Measurements from ENCODE around the gene ZNF408.
"Not testable (repeated sequence)": the region's sequence is repeated elsewhere in the genome, so short reads cannot be mapped to it uniquely, and the experiment has no call there.

ZNF408 gene

DNA sequence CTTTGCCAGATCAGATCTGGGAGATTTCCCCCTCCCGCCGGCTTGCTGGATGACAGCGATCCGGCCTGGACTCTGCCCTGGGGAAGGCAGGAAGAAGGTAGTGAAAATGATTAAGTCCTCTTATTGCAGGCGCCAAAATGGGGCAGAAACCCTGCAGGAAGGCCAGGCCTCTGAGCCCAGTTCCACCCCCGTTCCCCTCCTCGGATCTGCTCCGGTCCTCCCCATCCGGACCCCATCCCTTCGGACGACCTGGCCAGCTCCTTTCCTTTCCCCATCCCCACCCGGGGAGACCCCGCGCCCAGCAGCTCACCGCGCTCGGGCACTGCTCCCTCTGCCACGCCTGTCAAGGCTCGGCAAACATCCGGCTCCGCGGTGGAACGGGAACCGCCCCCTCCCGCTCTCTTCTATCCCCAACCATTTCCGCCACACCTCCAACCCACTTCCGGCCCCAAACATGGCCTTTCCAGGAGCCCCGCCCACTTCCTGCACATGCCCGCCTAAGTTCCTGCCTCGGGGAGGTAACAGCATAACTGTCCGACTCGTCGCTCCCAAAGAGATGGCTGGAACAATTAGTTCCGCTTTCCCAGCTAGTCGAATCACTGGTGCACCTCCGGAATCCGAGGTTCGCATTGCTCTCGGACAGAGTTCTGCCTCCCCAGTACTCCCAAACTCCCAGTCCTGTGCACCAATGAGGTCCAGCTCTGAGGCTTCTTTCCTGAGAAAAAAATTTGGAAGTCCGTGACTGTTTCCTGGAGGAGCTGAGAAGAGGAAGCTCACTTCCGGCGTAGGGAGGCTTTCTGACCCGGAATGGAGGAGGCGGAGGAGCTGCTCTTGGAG is at the start of gene ZNF408, which contains the start of gene ARHGAP1:
Gene ZNF408 (plus strand): TSS at position 791 of the 837 bp plus-strand sequence. CDS start 17 bp downstream, at position 808.
Gene ARHGAP1 (minus strand): TSS at position 379 of the 837 bp plus-strand sequence. CDS start 4,512 bp downstream, outside the sequence.
- DNase-seq: peak; percentile 99

DNA sequence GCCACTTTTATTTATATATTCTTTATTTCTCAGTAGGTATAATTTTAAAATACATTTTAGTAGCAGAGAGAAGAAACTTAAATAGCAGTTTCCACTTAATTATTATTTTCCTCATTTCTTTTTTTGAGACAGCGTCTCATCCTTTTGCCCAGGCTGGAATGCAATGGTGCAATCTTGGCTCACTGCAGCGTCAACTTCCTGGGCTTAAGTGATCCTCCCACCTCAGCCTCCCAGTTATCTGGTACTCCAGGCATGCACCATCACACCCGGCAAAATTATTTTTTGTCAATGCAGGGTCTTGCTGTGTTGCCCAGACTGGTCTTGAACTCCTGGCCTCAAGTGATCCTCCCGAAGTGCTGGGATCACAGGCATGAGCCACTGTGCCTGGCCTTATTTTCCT is 45.2 kb upstream of the ZNF408 start:
- DNase-seq: no peak

DNA sequence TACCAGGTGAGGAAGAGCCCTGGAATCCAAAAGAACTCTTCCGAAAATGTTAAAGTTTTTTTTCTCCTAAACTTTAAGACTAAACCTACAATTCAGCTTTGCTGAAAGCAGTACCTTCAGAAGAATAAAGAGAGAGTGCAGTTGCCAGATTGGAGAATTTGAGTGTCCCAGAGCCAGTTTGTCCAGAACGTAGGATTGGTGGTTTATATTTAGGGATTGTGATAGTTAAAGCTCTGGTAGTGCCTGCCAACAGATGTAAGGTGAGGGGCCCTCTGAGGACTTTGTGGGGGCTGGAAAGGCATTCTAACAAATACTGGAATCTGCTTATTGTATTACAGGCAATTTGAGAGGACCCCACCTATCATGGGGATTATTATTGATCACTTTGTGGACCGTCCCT is 43.6 kb upstream of the ZNF408 start:
- DNase-seq: no peak

DNA sequence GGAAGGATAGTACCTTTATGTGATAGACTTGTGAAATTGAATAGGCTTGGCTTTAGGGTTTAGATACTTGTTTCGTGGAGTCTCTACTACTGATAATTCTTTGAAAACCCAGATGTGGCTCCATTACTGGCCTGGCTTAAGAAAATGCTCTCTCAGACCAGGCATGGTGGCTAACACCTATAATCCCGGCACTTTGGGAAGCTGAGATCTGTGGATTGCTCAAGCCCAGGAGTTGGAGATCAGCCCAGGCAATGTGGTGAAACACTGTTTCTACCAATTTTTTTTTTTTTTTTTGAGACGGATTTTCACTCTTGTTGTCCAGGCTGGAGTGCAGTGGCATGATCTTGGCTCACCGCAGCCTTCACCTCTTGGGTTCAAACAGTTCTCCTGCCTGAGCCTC is 42.6 kb upstream of the ZNF408 start:
- no peak for DNase-seq

DNA sequence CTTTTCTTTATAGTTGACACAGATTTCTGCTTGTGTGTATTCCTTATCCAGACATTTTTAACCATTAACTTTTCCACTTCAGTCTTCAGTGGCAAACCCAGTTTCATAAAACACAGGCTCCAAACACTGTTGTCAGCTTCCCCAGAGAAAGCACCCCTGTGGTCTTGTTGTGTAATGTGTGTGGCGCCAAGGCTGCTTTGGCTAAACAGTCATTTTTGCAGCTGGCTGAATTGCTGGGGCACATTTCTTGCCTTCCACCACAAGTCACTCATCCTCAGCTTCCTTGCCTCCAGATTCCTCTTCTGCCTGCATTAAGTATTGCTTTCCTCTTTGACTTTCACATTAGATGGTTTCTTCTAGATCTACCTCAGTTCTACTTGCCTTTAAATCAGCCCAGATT is 40.9 kb upstream of the ZNF408 start:
- no peak for DNase-seq

DNA sequence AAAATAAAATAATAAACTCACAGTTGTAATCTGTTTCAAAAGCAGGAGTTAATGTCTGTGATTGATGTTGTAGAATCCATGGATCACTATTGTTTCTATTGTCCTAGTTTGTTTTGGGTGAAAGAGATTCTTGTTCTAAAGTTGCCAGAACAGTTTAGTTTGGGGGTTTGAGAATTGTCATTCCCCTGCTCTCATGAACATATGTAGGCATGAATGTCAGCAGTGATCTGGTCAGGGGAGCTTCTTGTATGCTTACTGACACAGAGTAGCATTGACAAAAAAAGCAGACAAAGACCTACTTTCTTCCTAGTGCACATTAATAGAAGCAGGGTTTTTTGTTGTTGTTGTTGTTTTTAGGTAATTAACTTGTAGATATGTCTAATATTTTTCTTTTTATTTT is 39.0 kb upstream of the ZNF408 start:
- no peak for DNase-seq

DNA sequence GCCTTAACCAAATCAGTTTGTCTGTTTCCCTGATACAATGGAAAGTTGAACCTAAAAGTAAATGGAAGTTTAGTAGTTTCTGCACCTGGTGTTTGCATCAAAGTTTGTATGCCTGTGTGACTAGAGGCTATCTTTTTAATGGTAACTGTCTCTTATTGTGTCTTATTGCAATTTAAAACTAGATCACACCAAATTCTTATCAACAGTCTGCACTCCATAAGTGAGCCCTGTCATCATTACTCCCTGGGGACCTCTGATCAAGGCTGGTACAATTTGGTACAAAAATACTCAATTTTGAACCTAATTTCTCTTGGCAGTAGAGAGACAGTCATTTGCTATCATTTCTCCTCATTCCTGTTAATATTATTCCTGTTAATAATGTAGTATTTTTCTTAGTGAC is 38.5 kb upstream of the ZNF408 start:
- no peak for DNase-seq

DNA sequence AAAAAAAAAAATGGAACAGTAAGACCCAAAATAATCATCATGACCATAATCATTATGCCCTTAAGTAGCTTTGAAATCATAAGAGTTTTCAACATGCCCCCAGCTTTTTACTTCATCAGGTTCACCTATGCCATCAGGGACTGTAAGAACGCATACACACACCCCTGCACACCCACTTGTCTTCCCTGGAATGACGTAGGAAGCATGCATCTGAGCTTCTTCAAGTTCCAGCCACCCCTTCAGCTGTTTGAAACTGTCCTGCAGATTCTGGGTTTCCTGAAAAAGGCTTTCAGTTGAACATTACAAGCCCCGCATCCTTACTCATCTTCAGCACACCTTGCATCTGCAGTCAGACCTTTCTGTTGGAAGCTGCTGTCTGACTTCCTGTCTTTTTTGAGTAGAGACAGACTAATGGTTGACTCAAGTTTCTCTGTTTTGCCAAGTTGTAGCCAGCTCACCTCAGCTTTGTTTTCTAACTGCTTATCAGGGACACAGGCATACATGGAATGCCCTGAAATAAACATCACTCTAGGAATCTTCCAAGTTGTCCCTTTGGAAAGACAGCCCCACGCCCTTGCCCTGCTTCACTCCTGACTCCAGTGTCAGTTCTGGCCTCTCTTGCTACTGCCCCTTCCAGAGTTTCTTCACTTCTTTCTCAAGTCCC is 37.4 kb upstream of the ZNF408 start:
- no peak for DNase-seq

DNA sequence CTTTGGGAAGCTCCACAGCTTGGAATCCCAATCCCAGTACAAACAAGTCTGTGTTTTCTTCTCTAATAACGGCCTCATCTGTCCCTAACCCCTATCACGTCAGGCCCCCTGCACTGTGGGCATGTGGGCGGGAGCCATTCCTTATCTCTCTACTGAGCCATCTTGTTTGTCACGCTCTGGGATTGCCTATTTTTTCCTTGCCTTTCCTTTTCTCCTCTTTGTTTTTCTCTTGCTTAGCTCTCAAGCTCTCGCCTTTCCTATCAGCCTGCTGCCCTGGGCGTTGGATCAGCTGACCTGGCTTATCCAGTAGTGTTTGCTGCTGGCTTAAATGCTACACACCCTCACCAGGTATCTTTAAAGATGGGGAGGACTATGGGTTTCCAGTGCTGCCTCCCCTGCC is 36.2 kb upstream of the ZNF408 start:
- no peak for DNase-seq

DNA sequence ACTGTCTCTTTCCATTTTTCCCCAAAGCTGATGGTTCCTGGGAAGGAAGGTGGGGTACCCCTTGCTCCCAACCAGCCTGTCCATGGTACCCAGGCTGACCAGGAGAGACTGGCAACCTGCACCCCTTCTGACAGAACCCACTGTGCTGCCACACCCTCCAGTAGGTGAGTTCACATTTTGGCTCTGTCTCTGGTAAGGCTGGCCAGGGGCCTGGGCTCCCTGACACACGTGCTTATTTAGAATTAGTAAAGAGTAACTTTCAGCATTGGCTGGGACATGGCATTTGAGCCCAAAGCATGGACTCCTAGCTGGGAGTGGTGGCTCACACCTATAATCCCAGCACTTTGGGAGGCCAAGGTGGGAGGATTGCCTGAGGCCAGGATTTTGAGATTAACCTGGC is 35.5 kb upstream of the ZNF408 start:
- DNase-seq: no peak

DNA sequence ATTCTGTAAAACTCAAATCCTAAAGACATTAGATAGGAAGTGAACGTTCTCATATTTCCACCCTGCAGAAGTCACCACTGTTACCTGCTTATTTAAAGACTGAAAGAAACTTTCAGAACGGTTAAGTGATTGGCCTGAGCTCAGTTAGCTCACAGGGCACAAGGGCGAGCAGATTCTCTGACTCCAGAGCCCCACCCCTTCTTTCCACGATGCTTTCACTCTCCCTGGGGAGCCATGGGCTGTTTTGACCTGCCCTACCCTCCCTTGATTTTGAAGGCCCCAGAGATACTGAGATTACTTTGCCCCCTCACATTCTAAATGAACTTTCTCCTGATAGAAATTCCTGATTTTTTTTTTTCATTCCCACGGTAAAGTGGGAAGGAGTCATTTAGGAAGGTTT is 34.3 kb upstream of the ZNF408 start:
- no peak for DNase-seq

DNA sequence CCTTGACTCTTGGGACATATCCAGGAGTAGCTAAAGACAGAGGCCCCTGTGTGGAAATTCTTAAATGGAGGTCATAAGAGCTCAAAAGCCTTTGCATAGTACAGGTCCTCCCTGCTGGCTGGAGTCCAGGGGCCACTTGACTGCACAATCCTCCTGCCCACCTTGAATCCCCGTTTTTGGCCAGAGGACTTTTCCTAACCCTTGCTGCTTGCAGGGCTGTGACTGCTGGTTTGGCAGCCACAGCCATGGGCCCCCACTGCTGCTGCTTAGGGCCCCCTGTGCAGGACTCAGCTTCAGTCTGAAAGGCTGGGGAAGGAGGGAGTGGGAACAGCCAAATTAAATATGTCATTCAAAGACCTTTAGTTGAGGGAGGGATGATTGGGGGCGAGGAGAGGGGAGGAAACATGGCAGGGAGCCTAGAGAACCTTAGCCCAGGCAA is 33.8 kb upstream of the ZNF408 start:
- DNase-seq: no peak

DNA sequence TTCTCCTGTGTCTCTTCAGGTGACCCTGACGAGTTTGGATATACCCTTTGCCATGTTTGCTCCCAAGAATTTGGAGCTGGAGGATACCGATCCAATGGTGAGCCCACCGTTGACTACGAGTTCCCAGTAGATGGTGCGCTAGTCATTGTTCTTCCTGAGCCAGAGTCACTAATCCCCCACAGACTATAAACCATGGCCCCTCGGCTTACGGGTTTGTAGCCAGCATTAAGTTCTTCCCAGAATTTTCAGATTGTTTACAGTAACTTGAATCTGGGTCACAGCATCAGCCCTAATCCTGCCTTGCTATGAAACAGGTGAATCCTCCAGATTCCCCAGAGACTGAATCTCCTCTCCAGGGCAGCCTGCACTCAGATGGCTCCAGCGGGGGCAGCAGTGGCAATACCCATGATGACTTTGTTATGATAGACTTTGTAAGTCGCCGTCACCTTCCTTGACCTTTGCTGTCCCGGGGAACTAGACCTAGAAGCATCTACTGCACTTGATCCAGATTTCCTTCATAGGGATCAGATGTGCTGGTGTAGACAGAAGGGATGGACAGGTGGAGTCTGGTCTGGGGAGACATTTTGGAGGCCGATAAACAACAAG is 32.2 kb upstream of the ZNF408 start:
- DNase-seq: no peak

DNA sequence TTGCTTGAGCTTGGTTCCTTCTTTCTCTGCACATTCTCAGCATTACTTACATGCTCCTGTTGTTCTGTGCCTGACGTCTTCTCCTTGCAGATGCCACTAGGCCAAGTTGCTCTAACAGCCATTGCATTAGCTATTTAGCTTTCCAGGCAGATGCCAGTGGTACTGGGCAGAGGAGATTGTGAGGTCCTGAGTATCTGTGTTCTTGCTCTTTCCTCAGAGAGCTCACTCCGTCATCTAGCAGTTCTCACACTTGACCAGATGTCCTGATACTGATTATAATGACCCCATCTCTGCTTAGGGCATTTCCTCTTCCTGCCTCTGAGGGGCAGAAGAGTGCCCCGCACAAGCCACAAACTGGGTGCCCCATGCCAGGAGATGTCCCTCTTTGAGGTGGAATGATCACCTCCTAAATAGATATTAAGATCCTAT is 31.1 kb upstream of the ZNF408 start:
- peak; percentile 17 for DNase-seq

DNA sequence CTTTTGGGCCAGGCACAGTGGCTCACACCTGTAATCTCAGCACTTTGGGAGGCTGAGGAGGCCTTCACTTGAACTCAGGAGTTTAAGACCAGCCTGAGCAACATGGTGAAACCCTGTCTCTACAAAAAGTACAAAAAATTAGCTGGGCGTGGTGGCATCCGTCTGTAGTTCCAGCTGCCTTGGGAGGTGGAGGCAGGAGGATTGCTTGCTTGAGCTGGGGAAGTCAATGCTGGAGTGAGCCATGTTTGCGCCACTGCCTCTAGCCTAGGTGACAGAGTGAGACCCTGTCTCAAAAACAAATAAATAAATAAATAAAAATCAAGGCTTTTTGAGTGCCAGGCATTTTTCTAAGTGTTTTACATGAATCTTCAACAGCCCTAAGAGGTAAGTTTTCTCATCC is 30.3 kb upstream of the ZNF408 start:
- DNase-seq: not testable (repeated sequence)

DNA sequence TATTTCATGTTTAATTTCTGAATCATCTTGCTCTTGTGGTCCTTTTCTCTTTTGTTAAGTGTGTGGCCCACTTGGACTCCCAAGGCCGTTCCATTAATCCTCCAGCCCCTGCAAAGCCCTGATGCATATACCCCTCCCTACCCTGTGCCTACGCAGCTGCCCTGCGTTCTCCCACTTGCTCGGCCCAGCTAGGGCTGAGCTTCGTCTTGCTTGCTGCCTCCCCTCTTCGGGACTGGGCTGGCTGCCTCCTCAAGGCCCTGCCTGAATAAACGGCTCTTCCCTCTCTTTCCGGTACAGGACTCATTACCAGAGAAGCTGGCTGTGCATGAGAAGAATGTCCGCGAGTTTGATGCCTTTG is 28.9 kb upstream of the ZNF408 start:
- no peak for DNase-seq

DNA sequence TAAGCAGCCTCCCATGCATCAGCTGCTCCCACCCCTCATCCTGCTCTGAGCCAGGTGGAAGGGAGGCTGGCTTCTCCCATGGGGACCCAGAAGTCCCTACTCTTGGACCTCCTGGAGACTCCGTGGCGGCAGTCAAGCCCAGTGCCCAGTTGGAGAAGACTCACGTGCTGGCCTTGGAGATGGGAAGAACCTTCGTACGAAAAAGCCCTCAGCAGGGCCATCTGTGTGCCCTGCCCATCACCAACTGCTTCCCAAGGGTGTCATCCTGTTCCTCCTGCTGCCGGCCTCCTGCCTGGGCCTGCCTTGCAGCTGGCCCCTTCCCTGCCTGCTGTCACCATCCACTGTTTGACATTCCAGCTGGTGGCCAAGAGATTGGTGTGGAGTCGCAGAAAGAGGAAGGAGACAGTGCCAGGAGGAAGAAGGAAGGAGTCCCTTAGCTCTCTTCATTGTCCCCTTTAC is 28.4 kb upstream of the ZNF408 start:
- DNase-seq: no peak

DNA sequence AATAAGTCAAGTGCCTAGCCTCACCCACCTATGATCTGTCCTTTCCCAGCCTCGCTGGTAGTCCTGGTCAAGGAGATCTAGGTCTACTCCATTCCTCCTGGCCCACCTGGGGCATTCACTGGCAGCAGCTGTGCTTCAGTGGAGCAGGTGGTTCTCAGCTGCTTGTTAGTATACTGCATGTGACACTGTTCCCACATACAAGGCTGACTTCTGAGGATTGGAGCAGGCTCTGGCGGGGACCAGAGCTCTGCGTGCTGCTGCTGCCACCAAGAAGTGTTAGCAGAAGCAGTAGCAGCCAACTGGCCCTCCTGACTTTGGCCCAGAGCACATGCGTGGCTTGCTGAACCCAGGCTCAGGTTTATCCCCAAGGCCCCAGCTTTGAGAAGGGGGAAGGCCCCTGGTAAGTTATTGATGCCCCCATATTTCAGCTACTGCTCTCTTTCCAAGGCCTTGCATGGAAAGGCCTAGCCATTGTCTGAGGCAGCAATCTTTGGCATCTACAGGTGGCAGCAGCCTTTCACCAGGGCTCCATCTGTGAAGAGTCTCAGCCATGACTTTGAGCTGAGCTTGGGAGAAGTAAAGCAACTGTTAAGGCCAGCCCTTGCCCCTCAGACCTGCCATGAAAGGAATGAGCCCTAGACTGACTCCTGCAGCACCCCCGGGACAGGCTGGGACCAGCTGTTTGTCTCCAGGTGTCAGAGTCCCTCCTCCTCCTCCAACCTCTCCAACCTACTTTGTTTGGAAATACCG is 26.9 kb upstream of the ZNF408 start:
- DNase-seq: no peak

DNA sequence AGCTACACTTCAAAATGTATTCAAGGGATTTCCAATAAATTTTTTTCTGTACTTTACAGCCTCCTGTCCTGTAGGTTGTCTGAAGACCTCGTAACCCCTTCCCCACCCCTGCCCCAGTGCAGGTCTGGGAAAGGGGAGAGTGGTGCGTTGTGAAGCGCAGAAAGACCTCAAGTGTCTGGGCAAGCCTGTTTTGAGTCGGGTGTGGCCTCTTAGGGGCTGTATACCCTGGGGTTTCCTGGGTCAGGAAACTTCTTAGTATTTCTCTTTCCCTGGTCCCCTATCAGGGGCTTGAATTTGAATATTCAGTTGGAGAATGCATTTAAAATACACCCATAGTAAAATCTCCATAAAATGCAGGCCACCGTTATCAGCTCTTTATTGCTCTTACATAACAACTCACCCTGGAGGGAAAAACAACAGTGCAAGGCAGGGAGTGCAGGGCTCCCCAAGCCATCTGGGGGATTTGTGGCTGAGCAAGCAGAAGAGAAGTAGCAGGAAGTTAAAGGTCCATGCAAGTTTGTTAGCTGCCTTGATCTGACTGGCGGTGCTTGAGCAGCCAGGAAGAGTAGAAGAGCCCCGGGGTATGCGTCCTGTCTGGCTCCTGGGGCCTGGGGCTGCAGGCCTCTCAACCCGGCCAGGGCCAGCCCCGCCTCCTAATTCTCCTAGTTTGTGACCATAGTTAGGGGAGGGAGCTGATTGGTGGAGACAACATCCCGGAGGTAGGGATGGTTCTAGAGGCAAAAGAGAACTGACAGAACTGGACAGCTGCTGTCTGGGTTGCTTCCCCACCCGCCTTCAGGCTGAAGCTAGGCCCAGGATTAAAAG is 26.2 kb upstream of the ZNF408 start:
- no peak for DNase-seq

DNA sequence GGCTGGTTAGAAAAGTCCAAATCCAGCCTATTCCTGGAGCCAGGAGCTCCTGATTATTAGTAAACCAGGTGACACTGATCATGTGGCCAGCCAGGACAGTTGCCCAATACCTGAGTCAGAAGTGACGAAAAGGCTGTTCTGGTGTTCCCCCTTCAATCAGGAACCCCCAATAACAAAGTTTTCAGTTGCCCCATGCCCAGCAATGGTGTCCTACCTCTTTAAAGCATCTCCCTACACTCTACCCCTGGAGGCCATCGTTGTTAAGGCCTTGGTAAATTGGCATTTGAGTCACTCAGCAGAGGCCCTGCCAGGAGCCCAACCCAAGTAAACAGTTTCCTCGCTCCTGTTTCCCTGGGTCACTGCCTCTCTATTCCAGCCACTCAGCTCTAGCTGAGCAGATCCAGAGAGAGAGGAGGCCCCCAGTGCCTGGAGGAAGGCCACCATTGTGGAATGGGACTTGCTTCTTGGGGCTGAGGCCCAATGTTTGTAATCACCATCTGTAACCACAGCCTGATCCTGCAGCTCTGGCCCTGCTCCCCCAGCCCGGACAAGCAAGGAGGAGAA is 25.5 kb upstream of the ZNF408 start:
- DNase-seq: no peak

DNA sequence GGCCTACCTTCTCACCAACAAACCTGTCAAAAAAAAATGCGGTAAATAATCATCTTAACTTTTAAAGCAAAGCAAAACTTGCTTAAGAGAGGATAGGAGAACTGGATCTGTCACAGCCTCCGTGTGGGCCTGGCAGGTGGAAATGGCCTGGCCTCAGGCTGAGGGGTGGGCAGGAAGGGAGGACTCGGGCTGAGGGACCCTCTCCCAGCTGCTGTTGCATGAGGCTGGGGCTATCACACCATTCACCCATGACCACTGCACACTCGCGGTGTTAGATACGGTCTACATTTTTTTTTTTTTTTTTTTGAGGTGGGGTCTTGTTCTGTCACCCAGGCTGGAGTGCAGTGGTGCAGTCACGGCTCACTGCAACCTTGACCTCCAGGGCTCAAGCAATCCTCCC is 24.9 kb upstream of the ZNF408 start:
- no peak for DNase-seq
